ENCODE results near the gene PURB. TPM values are rescaled to one million over a fixed set of nuclear protein-coding genes. Genes with fewer than 3 reads are reported as not detected.

PURB gene
- total RNA-seq, 1 donor from 2014 or later, result 18.2 TPM

- Histone ChIP-seq H3K4me3 (ENCODE audit: low read depth, low read length) (no peak overlapping the region), H3K27me3 (ENCODE audit: control insufficient read depth, insufficient read depth, low read length) (no peaks in the 10 kb centered on the region), H3K36me3 (ENCODE audit: control insufficient read depth, insufficient read depth, low read length) (no peaks in the 10 kb centered on the region)
- TF ChIP-seq CTCF (IDR thresholded peaks at IDR 0.05; ENCODE audit: insufficient read depth, low read length, severe bottlenecking), result no peak
- DNase-seq (ENCODE audit: low read depth) (no peak), FAIRE-seq (no peak)
These were observed 34.8 kb upstream of the PURB start for GRCh38 chr7:44920119-44920518.

- no peaks in the 10 kb centered on the region for H3K36me3 ChIP-seq (ENCODE audit: control insufficient read depth, insufficient read depth, low read length)
- no peak overlapping the region for H3K4me3 ChIP-seq (ENCODE audit: low read depth, low read length)
- H3K27me3 ChIP-seq (ENCODE audit: control insufficient read depth, insufficient read depth, low read length), result no peaks in the 10 kb centered on the region
- FAIRE-seq (no peak), DNase-seq (ENCODE audit: low read depth) (no peak)
- no peak for TF ChIP-seq CTCF (IDR thresholded peaks at IDR 0.05; ENCODE audit: insufficient read depth, low read length, severe bottlenecking)
These were observed 32.7 kb upstream of the PURB start for GRCh38 chr7:44918029-44918428.

GRCh38 chr7:44917465-44917864 is 32.1 kb upstream of the PURB start:
- Histone ChIP-seq H3K4me3 (ENCODE audit: low read depth, low read length) (no peak overlapping the region), H3K27me3 (ENCODE audit: control insufficient read depth, insufficient read depth, low read length) (no peaks in the 10 kb centered on the region), H3K36me3 (ENCODE audit: control insufficient read depth, insufficient read depth, low read length) (no peaks in the 10 kb centered on the region)
- TF ChIP-seq CTCF (IDR thresholded peaks at IDR 0.05; ENCODE audit: insufficient read depth, low read length, severe bottlenecking), result no peak
- DNase-seq (ENCODE audit: low read depth), result no peak
- no peak for FAIRE-seq

GRCh38 chr7:44914992-44915607 is 29.8 kb upstream of the PURB start:
- Histone ChIP-seq H3K27me3 (ENCODE audit: control insufficient read depth, insufficient read depth, low read length) (no peaks in the 10 kb centered on the region), H3K4me3 (ENCODE audit: low read depth, low read length) (no peak overlapping the region), H3K36me3 (ENCODE audit: control insufficient read depth, insufficient read depth, low read length) (no peaks in the 10 kb centered on the region)
- DNase-seq (ENCODE audit: low read depth), result peak; percentile 33
- no peak for TF ChIP-seq CTCF (IDR thresholded peaks at IDR 0.05; ENCODE audit: insufficient read depth, low read length, severe bottlenecking)
- FAIRE-seq, result no peak

- H3K27me3 ChIP-seq (ENCODE audit: control insufficient read depth, insufficient read depth, low read length), result no peaks in the 10 kb centered on the region
- no peak for TF ChIP-seq CTCF (IDR thresholded peaks at IDR 0.05; ENCODE audit: insufficient read depth, low read length, severe bottlenecking)
- FAIRE-seq (no peak), DNase-seq (ENCODE audit: low read depth) (peak; percentile 59)
- no peaks in the 10 kb centered on the region for H3K36me3 ChIP-seq (ENCODE audit: control insufficient read depth, insufficient read depth, low read length)
- H3K4me3 ChIP-seq (ENCODE audit: low read depth, low read length), result no peak overlapping the region
These were observed 27.5 kb upstream of the PURB start for GRCh38 chr7:44912775-44913347.

- DNase-seq (ENCODE audit: low read depth) (no peak), FAIRE-seq (peak; percentile 43)
- Histone ChIP-seq H3K27me3 (ENCODE audit: control insufficient read depth, insufficient read depth, low read length) (no peaks in the 10 kb centered on the region), H3K4me3 (ENCODE audit: low read depth, low read length) (no peak overlapping the region), H3K36me3 (ENCODE audit: control insufficient read depth, insufficient read depth, low read length) (no peaks in the 10 kb centered on the region)
- TF ChIP-seq CTCF (IDR thresholded peaks at IDR 0.05; ENCODE audit: insufficient read depth, low read length, severe bottlenecking), result no peak
These were observed 26.6 kb upstream of the PURB start for GRCh38 chr7:44911911-44912310.

Measured in bronchial epithelial cell (primary cell).